Measurements from ENCODE around the gene NKX2-3. TPM values are rescaled to one million over a fixed set of nuclear protein-coding genes. Genes with fewer than 3 reads are reported as not detected.

The NKX2-3 gene
- total RNA-seq, 1 donor, result not detected

DNA sequence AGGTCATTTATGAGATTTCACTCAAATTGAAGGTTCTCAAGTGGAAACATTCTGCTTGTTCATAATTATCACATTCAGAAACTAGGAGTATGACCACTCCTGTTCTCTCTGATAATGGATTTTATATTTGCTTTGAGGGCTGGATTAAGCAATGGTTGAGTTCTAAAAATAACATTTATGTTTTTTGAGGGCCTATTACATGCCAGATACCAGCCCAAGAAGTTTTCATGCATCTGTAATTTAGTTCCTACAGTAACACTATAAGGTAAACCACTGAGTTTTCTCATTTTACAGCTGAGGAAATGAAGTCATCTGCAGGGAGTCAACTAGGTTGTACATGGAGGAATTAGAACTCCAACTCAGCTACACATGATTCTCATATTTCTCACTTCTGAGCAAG lies 25.5 kb upstream of the NKX2-3 start:
- no peak for TF ChIP-seq CTCF (IDR thresholded peaks at IDR 0.05; ENCODE audit: insufficient read depth, low read length)

GRCh38 chr10:99513061-99513460 lies 19.7 kb upstream of the NKX2-3 start:
- no peak for DNase-seq (ENCODE audit: low read depth)
- no peak for TF ChIP-seq CTCF (IDR thresholded peaks at IDR 0.05; ENCODE audit: insufficient read depth, low read length)
- H3K4me3 ChIP-seq (ENCODE audit: low read depth, low read length), result no peak overlapping the region

More for the DNA sequence above, 25.5 kb upstream of the NKX2-3 start:
- no peak overlapping the region for H3K4me3 ChIP-seq (ENCODE audit: low read depth, low read length)
- no peak for DNase-seq (ENCODE audit: low read depth)

DNA sequence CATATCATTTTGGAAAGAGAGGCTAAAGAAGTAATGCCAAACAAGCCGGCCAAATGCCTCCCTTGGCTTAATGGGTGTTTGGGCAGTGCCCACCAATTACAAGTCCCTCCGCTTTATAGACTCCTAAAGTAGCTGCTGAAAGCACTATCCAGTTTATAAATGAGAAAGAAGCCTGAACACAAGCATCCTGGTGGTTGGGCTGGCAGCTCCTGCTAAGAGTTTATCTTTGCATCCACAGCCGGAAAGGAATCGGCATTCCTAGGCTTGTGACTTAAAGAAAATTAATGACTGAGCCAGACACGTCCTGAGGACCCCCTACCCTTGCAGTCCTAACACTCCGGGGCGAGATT lies 13.1 kb upstream of the NKX2-3 start:
- no peak for DNase-seq (ENCODE audit: low read depth)
- no peak for TF ChIP-seq CTCF (IDR thresholded peaks at IDR 0.05; ENCODE audit: insufficient read depth, low read length)

GRCh38 chr10:99520040-99520846 lies 12.5 kb upstream of the NKX2-3 start:
- TF ChIP-seq CTCF (IDR thresholded peaks at IDR 0.05; ENCODE audit: insufficient read depth, low read length), result no peak
- H3K4me3 ChIP-seq (ENCODE audit: low read depth, low read length), result no peak overlapping the region
- no peak for DNase-seq (ENCODE audit: low read depth)

More for the DNA sequence above, 13.1 kb upstream of the NKX2-3 start:
- H3K4me3 ChIP-seq (ENCODE audit: low read depth, low read length), result no peak overlapping the region

- TF ChIP-seq CTCF (IDR thresholded peaks at IDR 0.05; ENCODE audit: insufficient read depth, low read length), result no peak
- no peak for DNase-seq (ENCODE audit: low read depth)
Observed at GRCh38 chr10:99520847-99521764, 11.6 kb upstream of the NKX2-3 start.

GRCh38 chr10:99521765-99522469 lies 10.8 kb upstream of the NKX2-3 start:
- DNase-seq (ENCODE audit: low read depth), result no peak
- H3K4me3 ChIP-seq (ENCODE audit: low read depth, low read length), result no peak overlapping the region
- TF ChIP-seq CTCF (IDR thresholded peaks at IDR 0.05; ENCODE audit: insufficient read depth, low read length), result no peak

More at GRCh38 chr10:99520847-99521764, 11.6 kb upstream of the NKX2-3 start:
- H3K4me3 ChIP-seq (ENCODE audit: low read depth, low read length), result no peak overlapping the region

All from fibroblast of the aortic adventitia (primary cell).